ENCODE measurements around the gene GPT2.

GPT2 gene

DNA sequence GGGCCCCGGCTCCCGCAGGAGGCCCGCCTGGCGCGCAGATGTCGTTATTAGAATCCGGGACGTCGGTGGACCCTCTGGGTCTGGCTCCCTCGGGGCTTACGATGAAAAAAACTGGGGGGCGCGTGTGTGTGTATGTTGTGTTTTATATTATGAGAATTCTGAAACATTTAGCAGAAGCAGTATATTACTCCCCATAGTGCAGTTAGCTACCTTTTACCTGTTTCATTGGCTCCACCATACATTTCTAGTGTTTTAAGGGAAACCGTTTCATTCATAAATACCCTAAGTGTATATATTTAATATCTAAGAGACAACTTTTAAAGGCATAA lies 89.8 kb downstream of the GPT2 start:
- no peak for DNase-seq

DNA sequence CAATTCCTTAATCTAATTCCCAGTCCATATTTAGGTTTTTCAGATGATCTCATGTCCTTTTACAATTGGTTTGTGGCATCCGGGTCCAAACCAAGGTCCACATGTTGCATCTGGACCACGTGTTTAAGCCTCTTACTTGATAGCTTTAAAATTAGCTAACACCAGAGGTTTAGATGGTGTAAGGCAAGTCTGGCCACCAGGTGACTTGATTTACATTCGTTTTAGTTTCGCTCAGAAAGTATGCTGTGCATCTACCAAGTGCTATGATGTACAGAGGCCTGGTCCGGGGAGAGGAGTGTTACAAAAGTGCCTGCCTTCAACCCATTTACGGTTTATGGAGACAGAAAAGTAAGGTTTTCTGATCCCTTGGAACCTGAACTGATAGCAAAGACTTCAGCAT lies 90.2 kb downstream of the GPT2 start:
- DNase-seq = no peak

DNA sequence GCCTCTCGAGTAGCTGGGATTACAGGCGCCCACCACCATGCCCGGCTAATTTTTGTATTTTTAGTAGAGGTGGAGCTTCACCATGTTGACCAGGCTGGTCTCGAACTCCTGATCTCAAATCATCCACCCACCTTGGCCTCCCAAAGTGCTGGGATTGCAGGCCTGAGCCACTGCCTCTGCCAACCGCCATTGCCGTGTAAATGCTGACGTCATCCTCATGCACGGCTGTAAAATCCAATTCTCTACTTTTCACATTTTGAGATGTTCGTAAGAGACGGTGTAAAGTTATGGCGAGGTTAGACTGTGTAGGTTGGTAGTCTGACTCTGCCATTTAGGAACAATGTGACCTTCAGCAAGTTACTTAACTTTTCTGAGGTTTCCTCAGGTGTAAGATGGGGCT lies 91.0 kb downstream of the GPT2 start:
- no peak for DNase-seq

DNA sequence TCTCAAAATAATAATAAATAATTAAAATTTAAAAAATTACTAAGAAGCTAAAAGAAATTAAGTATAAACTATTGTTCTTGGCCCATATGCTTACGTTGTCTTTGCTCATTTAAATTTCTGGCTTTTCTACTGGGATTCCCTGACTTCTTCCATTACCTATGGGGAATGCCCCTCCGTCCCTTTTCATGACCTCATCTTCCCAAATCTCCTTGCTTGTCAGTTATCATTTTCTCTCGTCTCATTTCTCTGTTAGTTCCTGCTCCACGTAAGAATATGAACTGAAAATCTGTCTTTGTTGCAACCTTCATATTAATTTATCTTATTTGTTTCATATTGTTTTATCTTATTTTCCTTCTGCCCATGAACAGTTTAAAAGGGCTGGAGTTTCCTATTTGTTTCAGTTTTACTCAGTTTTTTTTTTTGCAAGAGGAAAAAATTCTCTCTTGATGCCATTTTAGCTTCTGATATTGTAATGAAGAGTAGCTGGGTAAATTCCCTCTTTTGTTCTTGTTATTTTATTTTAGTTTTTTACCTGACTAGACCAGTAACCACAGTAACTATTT lies 91.8 kb downstream of the GPT2 start:
- no peak for DNase-seq

DNA sequence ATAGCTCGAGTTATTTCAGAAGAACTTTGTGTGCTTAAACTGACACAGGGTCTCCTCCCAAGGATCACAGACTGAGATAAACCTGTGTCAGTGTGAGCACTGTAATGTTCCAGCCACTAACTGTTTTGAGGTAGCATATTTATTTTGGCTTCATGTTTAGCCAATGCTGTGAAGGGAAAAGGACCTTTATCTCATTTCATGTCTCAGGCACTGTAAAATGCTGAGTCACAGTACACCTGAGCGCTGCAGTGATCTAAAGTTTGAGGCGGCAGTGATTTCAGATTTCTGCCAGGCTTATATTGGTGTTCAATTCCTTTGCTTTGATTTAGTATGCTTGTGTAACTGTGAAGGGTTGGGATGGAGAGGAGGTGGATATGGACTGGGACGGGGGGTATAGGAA lies 92.4 kb downstream of the GPT2 start:
- no peak for DNase-seq
